Measurements from ENCODE around the gene SCUBE3.

DNA sequence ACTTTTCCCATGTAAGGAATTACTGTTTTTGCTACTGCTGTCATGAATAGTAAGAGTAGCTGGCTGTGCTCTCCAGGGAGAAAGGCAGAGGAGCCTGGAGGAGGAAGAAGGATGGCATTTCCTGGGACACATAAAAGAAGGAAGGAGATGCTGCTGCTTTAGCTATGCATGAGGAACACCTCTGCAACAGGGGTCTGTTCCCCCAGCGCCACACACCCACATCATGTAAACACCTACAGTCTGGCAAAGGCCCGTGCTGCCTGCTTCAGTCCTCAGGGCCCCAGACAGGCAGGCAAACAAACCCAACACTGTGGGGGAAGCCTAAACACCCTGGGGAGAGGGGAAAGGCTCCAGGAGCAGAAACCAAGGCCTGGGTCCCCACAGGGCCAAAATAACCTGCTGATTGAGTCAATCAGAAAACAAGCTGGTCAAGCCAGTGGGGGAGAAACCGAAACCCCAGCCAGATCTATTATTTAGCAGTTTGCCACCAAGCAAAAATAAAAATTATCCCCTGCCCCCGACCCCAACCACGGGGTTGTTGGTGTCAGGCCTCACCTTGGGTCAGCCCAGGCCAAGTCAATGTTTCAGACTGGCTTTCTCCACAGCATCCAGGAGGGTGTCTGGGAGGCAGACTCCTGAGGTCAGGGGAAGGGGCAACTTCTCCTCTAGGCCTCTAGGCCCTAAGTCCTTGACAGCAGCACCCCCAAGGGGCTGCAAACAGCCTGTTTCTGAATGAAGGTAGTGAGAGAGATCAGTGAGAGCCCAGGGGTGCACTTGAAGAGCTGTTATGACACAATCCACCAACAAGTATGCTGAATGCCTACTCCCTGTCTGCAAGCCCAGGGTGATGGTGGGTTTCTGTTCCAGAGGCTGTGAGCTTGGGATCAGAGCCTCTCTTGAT is 34.6 kb upstream of the SCUBE3 start:
- no peak for TF ChIP-seq EP300 (IDR thresholded peaks at IDR 0.05; ENCODE audit: borderline replicate concordance)
- TF ChIP-seq, protein P1, sequence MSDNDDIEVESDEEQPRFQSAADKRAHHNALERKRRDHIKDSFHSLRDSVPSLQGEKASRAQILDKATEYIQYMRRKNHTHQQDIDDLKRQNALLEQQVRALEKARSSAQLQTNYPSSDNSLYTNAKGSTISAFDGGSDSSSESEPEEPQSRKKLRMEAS (IDR thresholded peaks at IDR 0.05), result no peak
- TF ChIP-seq RAD21 (IDR thresholded peaks at IDR 0.05; ENCODE audit: low read depth), result no peak
- TF ChIP-seq YY1 (IDR thresholded peaks at IDR 0.05; ENCODE audit: low read depth), result no peak
- no peak for TF ChIP-seq TAF1 (IDR thresholded peaks at IDR 0.05; ENCODE audit: low read depth)
- TF ChIP-seq TEAD4 (IDR thresholded peaks at IDR 0.05), result no peak
- no peak for TF ChIP-seq CREB1 (IDR thresholded peaks at IDR 0.05; ENCODE audit: low read depth)
- TF ChIP-seq, protein P2, sequence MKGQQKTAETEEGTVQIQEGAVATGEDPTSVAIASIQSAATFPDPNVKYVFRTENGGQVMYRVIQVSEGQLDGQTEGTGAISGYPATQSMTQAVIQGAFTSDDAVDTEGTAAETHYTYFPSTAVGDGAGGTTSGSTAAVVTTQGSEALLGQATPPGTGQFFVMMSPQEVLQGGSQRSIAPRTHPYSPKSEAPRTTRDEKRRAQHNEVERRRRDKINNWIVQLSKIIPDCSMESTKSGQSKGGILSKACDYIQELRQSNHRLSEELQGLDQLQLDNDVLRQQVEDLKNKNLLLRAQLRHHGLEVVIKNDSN (IDR thresholded peaks at IDR 0.05), result no peak
- TF ChIP-seq EGR1 (IDR thresholded peaks at IDR 0.05), result no peak
- no peak for TF ChIP-seq CEBPB (IDR thresholded peaks at IDR 0.05)
- TF ChIP-seq, protein P3, sequence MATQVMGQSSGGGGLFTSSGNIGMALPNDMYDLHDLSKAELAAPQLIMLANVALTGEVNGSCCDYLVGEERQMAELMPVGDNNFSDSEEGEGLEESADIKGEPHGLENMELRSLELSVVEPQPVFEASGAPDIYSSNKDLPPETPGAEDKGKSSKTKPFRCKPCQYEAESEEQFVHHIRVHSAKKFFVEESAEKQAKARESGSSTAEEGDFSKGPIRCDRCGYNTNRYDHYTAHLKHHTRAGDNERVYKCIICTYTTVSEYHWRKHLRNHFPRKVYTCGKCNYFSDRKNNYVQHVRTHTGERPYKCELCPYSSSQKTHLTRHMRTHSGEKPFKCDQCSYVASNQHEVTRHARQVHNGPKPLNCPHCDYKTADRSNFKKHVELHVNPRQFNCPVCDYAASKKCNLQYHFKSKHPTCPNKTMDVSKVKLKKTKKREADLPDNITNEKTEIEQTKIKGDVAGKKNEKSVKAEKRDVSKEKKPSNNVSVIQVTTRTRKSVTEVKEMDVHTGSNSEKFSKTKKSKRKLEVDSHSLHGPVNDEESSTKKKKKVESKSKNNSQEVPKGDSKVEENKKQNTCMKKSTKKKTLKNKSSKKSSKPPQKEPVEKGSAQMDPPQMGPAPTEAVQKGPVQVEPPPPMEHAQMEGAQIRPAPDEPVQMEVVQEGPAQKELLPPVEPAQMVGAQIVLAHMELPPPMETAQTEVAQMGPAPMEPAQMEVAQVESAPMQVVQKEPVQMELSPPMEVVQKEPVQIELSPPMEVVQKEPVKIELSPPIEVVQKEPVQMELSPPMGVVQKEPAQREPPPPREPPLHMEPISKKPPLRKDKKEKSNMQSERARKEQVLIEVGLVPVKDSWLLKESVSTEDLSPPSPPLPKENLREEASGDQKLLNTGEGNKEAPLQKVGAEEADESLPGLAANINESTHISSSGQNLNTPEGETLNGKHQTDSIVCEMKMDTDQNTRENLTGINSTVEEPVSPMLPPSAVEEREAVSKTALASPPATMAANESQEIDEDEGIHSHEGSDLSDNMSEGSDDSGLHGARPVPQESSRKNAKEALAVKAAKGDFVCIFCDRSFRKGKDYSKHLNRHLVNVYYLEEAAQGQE (IDR thresholded peaks at IDR 0.05; ENCODE audit: low read depth), result no peak
- no peak for TF ChIP-seq NFIC (IDR thresholded peaks at IDR 0.05)
- no peak for TF ChIP-seq ZBTB7A (IDR thresholded peaks at IDR 0.05; ENCODE audit: low read depth)
- TF ChIP-seq TCF12 (IDR thresholded peaks at IDR 0.05; ENCODE audit: low read depth), result no peak
